GM18909 (cell line): ENCODE results near the gene IGSF3.
A peak's percentile ranks its signal among the peaks of the same experiment; 100 is the strongest.

ENCODE experiments used
- ATAC-seq: cut with Tn5 transposase; IDR thresholded peaks from one replicate; pipeline ENCODE4 v1.9.1; 2021; ENCODE audit warnings: mild to moderate bottlenecking; ENCODE audit not compliant: unreplicated experiment, poor library complexity

Gene IGSF3

GRCh38 chr1:116686723-116687352, 19.3 kb upstream of the IGSF3 start:
- no peak for ATAC-seq

- no peak for ATAC-seq
Measured at GRCh38 chr1:116686175-116686574, 18.6 kb upstream of the IGSF3 start.

DNA sequence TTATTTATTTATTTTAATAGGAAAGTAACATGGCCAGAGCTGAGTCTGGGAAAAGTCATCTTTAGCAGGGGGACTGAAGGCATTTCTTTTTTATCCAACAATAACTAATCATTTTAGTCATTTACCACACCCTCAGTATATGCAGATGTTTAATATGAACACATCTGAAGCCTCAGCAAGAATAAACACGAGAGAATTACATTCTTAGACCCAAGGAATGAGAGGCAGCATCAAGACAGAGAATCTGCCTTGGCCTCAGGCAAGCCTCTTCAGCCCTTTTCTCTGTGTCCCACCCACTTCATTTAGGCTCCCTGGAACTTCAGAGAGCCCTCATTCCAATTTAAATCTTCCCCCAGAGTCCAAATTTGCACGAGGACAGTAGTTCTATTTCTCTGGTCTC, 17.0 kb upstream of the IGSF3 start:
- ATAC-seq: no peak

DNA sequence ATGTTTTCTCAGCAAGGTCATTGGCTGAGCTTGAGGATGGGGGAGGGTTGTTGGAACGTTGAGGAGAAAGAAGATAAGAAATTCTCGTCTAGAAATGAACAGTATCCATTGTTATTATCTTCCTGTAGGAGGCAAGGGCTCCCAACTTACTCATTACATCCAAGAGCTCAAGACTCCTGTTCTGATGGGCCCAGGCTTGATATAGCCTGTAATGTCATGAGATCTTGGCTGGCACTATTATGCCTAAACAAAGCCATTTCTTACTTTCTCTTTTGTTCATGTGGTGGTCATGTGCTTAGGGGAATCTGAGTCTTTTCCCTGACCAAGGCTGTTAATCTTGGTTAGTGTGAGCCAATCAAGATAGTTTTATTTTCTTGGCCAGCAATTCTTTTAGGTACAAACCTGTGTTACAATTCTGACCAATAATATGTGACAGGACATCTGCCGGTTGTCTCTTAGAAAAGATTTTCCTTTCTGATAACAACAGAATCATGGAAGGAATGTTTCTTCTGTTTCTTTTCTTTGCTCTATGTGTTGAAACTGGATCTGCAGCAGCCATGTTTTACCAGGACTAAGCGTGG, 15.2 kb upstream of the IGSF3 start:
- no peak for ATAC-seq

GRCh38 chr1:116681343-116681899, 13.9 kb upstream of the IGSF3 start:
- no peak for ATAC-seq

DNA sequence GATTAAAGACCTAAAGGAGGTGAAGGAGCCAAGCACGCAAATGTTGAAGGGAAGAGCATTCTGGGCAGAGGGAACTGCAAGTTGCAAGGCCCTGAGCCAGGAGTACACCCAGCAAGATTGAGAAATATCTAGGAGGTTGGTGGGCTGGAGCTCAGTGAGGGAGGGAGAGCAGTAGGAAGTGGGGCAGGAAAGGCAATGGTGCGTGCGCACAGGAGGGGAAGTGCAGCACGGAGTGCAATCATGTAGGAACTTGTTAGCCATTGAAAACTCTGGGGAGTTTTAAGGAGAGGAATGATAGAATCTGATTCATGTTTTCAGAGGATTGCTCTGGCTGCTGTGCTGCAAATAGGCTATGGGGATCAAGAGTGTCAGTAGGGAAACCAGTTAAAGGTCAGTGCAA, 13.2 kb upstream of the IGSF3 start:
- no peak for ATAC-seq

DNA sequence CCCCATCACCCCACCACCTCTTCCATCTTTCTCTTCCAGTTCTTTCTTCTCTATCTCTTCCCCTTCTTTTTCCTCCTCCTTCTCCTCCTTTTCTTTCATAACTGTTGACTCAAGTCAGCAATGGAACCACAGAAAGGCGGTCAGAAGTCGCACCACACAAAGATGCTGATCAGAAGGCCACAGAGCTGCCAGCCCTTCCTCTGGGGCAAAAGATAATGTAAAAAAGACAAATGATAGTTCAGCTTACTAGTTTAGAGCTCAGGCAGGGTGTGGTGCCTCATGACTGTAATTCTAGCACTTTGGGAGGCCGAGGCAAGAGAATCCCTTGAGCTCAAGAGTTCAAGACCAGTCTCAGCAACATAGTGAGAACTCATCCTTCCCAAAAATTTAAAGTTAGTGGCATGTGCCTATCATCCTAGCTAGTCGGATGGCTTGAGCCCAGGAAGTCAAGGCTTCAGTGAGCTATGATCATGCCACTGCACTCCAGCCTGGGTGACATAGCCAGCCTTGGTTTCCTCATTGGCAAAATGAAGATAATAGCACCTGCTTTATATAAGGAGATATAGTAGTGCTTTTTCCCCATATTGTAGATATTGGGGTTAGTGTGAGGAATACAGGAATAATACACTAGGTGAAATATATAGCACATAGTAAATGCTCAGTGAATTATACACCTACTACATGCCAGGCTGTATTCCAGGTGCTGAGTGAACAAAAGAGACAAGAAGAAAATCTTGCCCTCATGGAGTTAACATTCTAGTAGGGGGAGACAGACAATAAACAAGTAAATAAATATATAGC, 12.5 kb upstream of the IGSF3 start:
- no peak for ATAC-seq

DNA sequence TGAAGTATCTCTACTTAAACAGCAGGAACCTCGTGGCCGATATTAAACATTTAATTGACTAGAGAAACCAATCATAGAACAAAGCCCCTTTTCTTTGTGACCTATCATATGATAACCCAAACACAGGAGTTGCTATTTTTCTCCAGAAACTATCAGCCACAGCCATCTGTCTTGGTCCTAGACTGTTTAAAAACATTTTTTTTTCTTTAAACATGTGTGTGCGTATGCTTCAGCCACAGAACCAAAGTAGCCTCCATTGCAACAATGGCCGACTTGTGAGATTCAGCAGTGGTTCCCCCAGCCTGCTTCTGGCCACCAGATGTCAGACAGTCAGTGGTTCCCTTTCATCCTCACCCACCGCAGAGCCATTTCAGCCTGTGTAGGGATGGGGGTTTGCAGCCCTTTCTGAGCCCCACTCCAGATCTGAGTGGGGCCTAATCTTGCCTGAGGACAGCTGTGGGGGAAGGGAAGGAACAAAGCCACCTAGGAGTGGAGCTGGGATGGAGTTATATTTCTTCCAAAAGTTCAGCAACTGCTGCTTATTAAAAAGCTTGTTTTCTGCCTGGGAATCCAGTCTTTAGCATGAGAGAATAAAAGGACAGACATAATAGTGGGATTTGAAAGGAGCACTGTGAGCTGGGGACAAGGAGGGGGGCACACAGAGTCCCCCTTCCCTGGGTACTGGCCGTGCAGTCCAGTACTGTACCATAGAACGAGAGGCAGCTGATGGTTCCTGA, 11.7 kb upstream of the IGSF3 start:
- ATAC-seq: no peak

DNA sequence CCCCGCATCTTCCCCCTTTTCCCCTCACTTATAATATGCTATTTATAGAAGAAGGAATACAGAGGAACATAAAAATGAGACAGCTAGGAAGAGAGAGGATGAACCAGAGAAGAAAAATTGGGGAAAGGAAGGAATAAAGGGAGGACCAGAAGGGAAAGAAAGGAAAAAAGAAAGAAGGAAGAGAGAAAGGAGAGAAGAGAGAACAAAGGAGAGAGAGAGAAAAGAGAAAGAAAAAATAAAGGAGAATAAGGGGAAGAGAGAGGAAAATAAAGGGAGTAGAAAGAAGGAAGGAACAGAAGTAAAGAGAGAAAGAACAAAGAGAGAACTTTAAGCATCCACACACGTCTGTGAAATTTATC, 11.2 kb upstream of the IGSF3 start:
- no peak for ATAC-seq

DNA sequence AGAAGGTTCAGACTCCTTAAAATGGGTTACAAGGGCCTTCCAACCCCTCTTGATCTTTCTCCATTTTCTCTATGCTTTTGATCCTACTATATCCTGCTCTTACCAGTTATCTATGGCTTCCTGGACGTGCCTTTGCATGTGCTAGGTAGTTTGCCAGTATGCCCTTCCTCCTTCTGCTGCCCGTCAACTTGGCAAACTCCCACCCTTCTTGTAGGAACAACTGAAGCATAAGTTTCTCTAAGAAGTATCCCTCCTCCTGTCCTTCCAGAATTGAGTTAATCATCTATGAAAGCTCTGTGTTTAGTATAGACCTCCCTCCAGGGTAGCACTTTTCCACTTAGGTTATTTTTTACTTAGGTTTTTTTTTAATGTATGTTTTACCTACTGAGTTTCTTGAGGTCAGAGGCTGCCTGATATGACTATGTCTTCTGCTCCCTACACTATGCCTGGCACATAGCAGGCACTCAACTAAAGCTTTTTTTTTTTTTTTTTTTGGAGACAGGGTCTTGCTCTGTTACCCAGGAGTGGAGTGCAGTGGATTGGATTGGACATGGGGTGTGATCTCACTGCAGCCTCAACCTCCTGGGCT, 10.0 kb upstream of the IGSF3 start:
- no peak for ATAC-seq

GRCh38 chr1:116676291-116676690, 8.8 kb upstream of the IGSF3 start:
- no peak for ATAC-seq

DNA sequence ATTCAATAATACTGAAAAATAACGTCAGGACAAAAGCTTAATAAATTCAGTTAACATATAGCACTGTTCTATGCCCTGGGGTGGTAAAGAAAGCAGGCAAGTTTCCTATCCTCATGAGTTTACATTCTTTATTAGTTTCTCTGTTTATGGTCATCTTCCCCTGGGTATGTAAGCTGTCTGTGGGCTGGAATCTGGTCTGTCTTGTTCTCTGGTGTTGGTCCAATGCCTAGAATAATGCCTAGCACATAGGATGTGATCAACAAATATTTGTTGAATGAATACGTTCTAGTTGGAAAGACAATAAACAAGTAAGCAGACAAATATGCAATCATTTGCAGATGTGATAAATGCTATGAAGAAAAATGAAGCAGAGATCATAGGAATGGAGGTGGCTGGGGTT, 7.2 kb upstream of the IGSF3 start:
- no peak for ATAC-seq

DNA sequence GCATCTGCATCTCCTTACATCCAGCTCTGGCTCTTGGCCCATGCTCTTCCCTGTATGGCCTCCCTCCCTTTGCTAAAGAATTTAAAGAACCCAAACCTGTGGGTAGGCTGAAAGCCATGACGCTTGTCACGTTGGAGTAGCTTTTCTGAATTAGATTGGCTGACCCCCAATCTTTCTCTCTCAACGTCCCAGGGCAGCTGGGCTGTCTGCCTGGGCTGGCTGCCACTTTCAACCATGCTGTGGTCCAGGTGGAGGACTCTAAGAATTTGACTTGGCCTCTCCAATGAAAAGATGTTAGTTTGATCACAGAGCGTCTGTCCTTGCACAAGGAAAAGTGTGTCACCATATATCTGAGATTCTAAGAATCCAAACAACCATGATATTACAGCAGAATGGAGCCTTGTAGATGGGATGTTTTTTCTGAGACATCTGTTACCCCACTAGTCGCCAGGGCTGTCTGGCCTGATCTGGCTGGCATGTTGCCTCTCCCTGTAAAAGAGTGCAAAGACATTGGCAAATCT, 6.5 kb upstream of the IGSF3 start:
- no peak for ATAC-seq

DNA sequence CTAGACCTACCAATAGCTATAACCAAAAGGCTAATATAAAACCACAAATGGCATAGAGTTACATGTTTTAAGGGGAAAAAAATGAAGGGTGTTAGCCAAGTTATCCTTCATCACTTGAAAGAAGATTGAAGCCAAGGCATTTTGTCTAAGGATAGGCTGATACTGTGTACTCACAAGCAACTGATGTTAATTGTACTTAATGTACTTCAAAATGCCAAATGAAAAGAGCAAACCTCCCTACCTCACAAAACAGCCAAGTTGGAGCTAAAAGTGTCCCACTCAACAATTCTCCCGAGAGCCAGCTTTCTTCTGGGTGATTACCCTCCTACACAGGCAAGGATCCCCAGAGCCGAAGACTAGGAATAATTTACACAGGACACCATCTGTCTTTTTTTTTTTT, 4.4 kb upstream of the IGSF3 start:
- no peak for ATAC-seq

DNA sequence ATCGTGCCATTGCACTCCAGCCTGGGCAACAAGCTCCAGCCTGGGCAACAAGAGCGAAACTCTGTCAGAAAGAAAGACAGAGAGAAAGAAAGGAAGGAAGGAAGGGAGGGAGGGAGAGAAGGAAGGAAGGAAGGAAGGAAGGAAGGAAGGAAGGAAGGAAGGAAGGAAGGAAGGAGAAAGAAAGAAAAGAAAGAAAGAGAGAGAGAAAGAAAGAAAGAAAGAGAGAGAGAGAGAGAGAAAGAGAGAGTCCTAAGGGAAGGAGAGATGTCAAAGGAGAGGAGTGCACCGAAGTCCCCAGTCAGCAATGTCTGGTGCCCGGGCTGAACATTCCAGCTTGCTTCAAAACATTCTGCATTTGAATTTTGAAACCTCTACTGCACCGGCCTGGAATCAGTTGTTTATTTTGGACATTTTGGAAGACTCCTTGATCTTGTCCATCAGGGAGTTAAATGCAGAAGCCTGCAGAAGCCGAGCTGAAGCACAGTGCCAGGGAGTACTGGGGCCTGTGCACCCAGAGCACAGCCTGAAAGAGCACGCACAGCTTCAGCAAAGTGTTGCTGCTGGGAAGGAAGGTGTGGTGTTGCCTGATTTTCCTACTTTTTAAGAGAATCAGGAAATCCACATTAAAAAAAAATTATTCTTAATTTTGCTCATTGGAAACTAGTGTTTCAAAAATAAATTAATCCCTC, 3.7 kb upstream of the IGSF3 start:
- no peak for ATAC-seq

GRCh38 chr1:116668277-116668676, 744 bp upstream of the IGSF3 start:
- no peak for ATAC-seq

DNA sequence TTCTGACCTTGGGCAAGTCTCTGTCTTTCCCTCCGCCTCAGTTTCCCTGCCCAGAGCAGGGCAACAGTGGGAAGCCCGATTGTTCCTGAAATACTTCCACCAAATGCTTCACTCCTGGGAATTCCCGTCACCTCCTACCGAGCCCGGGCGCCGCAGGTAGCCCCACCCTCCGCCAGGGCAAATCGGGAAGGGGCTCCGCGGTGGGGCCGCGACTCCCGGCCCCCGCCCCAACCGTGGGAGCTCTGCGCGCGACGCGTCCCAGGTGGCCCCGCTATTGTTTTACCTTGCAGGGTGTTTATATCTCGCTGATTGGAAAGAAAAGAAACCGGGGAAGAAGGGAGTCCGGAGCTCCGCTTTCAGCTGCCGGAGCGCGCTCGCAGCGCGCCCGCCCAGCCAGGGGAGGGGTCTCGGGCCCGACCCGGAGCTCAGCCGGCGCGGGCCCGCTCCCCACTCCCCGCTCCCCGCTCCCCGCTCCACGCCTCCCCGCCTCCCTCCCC, 407 bp downstream of the IGSF3 start:
- ATAC-seq: peak; percentile 10

GRCh38 chr1:116666187-116667077, 1.1 kb downstream of the IGSF3 start:
- no peak for ATAC-seq

DNA sequence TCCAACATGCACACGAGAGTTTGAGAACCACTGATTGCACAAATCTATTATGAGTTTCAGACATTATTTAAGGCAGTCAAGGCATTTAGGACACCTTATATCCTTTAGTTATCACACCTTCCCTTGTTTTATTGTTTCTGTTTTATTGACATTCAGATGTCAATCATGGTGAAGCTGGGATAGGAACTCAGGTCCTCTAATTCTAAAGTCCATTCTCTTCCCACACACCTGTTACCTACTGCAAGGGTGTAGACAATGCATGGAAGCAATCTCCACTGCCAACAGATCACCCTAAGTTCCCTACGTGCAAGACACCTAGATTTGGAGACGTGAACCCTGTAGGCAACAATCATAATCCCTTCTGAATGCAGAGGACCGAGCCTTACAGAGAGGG, 2.6 kb downstream of the IGSF3 start:
- ATAC-seq: no peak
